Globus pallidus (tissue), 1 donor: ENCODE data around the gene NT5DC1.
"Not testable (repeated sequence)": the region's sequence is repeated elsewhere in the genome, so short reads cannot be mapped to it uniquely, and the experiment has no call there.

ENCODE experiments used
- DNase-seq: peaks from one replicate; pipeline ENCODE4 v3.0.0-alpha.2; 2015; ENCODE audit warnings: low spot score

The NT5DC1 gene

DNA sequence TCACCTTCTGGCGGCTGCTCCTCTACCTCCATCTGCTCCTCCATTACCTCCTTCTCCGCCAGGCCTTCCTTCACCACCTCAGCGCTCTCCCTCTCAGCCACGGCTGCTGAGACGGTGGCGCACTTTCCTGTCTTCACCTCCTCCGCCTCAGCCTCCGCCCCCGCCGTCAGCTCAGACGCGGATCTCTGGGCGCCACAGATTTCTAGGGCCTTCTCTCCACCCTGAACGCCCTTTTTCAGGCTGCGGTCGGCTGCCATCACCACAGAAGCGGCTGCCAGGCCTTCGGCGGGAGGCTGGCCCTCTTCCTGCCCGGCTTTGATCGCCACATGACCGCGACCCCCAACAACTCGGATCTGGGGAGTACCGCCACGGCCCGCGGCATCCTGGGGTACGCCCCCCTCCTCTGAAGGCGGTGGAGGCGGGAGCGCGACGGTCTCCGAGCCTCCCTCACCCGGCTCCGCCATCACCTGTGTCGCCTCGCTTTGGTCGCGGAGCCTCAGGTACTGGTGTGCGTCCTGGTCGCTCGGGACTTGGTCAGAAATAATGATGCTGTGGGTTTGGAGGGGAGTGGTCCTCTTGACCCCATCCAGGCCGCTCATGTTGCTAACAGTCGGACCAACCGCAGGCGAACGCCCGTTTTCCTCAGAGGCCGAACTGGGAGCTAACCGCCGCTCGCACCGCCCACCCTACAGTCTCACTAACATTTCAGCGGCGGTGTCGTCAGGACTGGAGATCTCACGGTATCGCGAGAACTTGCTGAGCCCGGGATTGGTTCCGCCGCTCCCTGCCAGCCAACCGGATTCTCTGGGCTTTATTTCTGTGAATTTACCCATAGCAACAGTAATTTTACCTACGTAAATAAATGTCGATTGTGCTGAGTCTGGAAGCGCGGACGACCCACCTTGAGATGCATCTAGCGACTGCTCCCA lies 178.8 kb downstream of the NT5DC1 start, which contains the start of gene TSPYL1:
Gene TSPYL1, minus strand, starts transcription at position 699 of the 929 bp plus-strand sequence. Its CDS starts 100 bp downstream, at position 599.
- peak; percentile 96 for DNase-seq

DNA sequence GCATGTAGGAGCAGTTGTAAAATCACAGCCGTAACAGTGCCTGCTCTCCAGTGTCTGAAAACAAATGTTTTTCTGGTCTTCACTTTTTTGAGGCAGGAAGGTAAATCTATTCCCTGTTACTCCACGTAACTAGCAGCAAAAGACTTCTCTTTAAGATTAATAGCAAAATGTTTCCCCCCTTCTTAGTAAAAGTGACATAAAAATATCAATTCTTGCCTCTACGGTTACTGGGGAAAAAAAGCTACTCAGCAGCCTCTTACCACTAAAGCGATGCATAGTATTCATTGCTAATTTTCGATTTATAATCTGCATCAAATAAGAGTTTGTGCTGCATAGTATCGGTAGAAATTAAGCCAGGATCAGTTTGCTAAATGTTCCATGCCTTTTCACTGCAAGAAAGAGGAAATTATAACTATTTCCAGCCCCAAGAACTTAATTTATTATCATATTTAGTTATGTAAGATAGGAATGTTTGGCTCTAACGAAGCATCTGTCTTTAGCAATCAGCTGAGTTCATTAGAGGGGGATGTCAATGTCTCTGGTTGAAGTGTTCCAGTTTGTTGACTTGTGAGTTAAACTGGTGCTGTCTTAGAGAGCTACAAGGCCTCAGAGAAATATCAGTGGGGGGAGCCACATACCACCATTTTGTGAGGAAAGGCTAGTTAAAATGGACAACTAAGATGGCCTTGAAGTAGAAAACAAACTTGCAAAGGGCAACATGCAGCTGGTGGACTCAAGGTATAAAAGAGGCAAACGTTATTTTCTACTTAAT lies 179.7 kb downstream of the NT5DC1 start:
- DNase-seq, result peak; percentile 30

DNA sequence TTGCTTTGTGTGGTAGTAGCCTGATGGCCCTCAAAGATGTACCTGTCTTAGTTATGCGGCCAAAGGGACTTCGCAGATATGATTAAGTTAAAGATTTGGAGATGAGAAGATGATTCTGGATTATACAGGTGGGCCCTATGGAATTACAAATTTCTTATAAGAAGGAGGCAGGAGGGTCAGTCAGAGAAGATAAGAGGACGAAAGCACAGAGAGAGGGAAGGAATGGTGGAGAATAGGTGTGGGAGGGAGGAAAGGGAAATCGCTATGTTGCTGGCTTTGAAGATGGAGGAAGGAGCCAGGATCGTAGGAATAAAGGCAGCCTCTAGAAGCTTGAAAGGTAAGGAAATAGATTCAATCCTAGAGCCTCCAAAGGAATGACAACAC lies 180.3 kb downstream of the NT5DC1 start:
- DNase-seq, result no peak

DNA sequence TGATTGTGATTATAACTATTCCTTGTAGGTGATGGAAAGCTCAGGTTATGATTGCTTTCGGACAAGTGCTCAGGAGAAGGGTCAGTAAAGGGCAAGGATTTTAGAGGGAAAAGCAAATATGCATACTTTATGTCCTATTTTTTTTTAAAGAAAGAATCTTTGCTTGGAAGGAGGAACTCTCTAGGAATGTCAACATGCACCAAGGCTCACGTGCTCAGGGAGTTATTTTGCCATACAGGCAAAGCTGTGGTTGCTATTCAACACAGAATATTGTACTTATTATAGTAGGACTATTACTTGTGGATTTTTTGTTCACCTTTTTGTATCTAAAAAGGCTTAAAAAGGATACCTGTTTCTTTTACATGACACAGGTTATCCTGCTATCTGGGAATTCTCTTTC lies 182.0 kb downstream of the NT5DC1 start:
- DNase-seq, result no peak

DNA sequence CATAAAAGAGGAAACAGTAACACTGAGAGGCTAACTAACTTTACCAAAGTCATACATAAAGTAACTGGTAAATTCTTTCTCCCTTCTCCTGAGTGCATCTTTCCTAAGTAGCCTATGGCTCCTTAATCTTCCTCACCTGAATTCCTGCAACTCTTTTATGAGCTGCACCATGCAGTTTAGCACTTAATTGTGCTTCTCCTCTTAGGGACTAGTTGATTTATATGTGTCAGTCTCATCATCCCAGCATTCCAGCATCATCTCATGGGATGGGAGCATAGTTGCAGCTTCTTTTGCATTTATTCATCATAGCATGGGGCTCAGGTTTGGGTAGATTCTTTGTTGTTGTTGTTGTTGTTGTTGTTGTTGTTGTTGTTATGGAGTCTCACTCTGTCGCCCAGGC lies 182.5 kb downstream of the NT5DC1 start:
- DNase-seq, result no peak

DNA sequence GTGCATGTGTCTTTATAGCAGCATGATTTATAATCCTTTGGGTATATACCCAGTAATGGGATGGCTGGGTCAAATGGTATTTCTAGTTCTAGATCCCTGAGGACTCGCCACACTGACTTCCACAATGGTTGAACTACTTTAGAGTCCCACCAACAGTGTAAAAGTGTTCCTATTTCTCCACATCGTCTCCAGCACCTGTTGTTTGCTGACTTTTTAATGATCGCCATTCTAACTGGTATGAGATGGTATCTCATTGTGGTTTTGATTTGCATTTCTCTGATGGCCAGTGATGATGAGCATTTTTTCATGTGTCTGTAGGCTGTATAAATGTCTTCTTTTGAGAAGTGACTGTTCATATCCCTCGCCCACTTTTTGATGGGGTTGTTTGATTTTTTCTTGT lies 184.3 kb downstream of the NT5DC1 start:
- DNase-seq, result not testable (repeated sequence)

DNA sequence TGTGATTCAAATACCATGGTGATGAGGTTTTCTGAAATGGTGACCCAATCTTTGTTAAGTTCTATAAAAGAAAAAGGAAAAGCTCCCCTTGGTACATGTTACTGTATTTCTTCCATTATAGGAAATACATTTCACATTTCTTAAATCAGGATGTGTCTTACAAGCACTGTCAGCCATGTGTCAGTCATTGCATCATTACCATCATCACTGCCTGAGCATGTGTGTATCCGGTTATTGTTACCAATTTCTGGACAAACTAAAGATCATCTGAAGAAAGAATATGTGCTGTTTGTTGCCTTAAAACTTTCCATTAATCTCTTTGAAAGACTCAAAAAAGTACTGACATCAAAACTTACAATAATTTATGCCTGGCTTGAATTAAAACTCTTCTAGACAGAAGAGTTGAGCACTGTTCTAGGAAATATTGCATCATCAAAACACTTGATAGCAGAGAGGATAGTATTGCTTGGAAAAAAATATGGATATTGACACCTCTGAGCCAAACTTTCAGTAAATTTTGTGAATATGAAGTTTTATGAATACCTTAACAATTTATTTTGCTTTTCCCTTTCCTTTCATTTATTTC lies 186.2 kb downstream of the NT5DC1 start:
- DNase-seq, result no peak

DNA sequence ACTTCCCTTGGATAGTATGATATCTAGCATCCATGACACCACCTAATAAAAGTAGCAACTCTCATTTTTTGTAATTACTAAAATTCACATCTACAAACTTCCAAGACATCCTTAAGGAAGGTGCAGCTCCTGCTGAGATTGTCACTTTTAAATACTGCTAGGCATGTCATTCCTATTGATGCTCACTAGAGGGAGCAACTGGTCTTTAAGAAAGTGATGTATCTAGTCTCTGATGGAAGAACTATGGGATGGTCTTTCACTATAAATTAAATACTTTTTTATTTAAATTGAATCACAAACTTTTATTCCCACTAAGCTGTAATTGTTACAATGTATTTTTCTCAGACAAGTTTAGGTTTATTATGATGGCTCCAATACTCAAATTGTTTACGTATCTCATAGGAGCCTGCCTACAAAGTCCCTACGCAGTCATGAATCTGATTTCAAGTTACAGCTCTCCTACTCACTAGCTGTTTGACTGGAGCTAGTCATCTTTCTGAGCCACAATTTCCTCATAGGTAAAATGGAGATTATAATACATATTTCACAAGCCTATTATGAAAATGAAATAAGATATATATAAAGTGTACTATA lies 187.1 kb downstream of the NT5DC1 start:
- peak; percentile 47 for DNase-seq

DNA sequence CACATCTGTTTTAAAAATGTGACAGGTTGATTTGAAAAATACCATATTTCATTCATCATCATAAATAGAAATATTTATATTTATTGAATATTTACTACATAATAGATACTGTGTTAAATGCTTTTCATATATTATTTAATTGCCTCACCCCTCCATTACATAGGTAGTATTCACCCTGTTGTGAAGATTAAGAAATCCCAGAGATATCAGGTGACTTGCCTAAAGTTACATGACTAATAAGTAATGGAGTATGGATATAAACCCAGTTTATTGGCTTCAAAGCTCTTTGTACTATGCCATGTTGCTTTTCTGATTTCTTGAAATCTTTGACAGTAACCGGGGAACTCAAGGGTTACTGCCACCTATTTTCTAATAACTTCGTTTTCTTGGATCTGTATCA lies 189.2 kb downstream of the NT5DC1 start:
- DNase-seq, result no peak

DNA sequence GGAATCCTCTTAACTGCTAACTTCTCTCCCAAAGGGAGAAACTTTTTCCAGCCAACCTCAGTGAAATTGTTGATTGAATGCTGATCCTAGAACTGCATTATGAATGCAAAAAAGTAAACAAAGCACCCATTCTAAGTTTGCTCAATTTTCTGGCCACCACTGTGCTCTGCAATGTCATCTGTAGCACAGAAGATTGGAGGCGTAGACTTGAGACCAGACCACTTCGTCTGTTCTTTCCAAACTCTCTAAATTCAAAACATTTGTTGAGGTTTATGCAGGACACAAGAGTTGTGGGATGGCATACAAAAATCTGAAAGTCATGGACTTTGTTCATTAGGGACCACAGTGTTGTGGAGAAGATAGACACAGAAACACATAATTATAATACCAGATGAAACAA lies 190.1 kb downstream of the NT5DC1 start:
- DNase-seq, result peak; percentile 48

DNA sequence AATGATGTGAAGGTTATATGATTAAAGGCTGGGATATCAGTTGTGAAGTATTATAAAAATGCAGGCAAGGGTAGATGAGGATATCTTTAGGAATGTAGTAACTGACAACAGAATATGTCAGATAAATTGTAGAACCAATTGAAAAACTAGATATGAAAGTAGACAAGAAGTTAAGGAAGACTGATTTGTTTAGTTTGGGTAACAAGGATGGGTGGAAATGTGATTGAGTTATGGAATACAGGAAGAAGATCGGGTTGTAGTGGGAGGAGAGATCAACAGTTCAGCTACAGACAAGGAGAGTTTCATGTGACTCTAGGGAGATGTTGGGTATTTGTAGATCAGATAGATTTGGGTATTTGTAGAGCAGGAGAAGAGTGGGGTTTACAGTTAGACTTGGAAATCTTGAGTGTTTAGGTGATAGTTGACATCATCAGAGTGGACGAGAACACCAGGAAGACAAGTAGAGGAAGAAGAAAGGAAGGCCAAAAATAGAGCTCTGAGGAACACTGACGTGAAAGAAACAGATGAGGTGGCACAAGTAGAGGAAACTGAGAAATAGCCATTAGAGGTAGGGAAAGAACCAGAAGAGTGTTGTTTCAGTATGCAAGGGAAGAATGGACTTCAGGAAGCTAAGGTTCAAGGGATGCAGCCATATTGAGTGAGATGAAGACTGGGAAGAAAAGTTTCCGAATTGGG lies 191.2 kb downstream of the NT5DC1 start:
- no peak for DNase-seq

DNA sequence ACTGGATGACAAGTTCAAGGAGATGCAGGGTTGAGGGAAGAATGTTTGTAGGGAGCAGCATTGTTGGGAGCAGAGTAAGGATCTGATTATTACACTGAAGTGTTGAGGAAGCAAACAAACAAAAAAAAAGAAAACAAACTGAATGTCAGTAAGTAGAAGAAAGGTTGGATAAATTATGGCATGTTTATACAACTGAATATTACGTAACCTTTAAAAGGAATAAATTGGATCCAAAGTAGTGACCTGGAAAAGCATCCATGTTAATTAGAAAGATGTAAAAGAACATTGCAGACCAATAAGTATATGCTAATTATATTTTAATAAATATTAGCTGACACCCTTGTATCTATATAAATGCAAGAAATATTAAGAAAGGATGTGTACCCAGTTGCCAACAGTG lies 191.9 kb downstream of the NT5DC1 start:
- DNase-seq, result no peak

DNA sequence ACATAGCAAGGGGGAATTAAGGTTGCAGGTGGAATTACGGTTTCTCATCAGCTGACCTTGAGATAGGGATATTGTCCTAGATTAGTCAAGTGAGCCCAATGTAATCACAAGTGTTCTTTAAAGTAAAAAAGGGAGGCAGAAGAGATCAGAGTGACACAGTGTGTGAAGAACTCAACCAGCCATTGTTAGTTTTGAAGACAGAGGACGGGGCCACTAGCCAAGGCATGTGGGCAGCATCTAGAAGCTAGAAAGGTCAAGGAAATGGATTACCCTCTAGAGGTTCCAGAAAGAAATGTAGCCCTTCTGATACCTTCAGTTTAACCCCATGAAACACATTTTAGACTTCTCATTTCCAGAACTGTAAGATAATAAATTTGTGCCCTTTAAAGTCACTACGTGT lies 197.6 kb downstream of the NT5DC1 start:
- no peak for DNase-seq

DNA sequence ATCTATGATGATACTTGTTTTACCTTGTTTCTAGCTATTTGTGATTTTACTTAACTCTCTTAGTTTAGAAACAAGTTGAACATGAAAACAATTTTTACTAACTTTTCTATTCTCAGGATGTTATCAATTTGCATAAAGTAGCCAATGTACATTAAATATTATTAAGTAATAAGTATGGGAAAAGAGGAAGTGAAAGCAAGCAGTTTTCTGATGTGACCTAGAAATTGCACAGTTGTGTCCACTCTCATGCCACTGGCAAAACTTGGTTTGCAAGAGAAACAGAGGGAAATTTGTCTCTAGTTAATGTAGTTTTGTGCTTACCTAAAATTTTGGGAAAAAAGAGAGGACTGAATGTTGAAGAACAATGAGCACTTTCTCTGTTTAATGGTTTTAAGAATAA lies 198.3 kb downstream of the NT5DC1 start:
- no peak for DNase-seq
